GM10266 (cell line): ENCODE measurements around the gene CTRL.

Source experiments
- DNase-seq: peaks from one replicate; pipeline ENCODE4 v3.0.0; 2012; ENCODE audit errors: extremely low spot score
- TF ChIP-seq, protein P1 (sequence below): IDR thresholded peaks from 2 replicates; pipeline ENCODE4 v1.5.1; 2012; ENCODE audit warnings: mild to moderate bottlenecking, low read depth; ENCODE audit not compliant: control insufficient read depth, insufficient read depth; ENCODE audit errors: missing control alignments

The CTRL gene

DNA sequence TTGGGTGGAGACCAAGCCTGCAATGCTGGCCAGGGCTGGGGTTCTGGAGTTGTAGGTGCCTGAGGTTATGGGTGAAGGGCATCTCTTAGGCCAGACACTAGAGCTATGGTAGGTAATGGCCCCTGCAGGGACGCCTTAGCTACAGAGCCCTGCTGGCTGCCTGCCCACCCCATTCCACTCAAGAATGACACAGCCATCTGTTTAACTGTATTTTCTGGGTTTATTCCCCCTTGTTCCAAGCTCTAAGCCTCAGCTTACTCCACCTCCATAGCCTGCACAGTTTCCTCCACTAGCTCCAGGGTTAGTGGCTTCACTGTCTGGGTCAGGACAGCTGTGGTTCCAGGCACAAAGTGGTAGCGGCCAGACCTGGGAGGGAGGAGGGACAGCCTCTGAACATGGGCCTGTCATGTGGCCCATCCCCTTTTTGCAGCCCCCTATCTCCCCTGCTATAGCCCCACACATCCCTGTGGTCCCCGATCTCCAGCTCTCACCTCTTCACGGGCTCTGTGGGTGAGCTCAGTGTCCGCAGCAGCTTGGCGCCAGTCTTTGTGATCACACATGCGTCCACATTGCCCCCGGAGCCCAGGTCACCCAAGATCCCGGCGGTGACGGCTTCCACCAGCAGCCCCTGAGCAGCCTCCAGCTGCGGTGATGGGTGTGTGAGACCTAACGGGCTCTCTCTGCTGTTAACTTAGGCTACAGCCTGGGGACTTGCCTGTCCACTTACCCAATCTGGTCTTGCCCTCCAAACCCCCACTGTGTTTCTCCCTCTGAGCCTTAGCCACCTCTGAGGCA, 2.8 kb upstream of the CTRL start:
- no peak for DNase-seq
- TF ChIP-seq, protein P1, sequence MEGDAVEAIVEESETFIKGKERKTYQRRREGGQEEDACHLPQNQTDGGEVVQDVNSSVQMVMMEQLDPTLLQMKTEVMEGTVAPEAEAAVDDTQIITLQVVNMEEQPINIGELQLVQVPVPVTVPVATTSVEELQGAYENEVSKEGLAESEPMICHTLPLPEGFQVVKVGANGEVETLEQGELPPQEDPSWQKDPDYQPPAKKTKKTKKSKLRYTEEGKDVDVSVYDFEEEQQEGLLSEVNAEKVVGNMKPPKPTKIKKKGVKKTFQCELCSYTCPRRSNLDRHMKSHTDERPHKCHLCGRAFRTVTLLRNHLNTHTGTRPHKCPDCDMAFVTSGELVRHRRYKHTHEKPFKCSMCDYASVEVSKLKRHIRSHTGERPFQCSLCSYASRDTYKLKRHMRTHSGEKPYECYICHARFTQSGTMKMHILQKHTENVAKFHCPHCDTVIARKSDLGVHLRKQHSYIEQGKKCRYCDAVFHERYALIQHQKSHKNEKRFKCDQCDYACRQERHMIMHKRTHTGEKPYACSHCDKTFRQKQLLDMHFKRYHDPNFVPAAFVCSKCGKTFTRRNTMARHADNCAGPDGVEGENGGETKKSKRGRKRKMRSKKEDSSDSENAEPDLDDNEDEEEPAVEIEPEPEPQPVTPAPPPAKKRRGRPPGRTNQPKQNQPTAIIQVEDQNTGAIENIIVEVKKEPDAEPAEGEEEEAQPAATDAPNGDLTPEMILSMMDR, result no peak

DNA sequence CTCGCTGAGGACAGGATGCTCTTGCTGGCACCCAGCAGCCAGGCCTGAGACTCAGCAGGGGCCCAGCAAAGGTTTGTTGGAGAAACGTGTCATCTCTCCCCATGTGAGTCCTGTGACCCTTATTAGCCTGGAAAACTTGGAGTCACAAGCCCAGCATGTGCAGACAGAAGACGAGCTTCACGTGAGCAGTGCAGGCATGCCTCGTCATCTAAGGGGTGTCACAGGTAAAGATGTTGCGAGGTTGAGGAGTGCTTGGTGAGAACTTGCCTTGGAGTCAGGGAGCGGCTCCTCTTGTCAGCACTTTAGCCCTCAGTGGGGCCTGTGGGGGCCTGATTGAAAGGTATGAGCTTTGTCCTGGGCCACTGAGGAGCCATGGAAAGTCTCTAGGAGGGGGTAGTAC, 2.1 kb upstream of the CTRL start:
- TF ChIP-seq, protein P1, result no peak
- DNase-seq, result no peak

DNA sequence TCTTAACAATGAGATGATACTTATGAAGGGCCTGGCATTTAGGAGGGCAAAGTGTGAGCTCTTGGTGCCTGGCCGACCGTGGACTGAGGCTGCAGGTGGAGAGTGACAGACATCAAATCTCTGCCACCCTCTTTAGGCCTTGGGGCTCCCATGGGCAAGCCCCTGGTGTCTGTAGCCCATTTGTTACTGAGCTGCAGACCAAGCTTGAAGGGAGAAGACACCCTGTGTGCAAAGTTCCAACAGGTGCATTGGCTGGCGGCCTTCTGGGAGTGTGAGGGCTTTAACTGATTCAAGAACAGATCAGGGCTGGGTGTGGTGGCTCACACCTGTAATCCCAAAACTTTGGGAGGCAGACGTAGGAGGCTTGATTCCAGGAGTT, 789 bp upstream of the CTRL start:
- TF ChIP-seq, protein P1, result no peak
- no peak for DNase-seq

DNA sequence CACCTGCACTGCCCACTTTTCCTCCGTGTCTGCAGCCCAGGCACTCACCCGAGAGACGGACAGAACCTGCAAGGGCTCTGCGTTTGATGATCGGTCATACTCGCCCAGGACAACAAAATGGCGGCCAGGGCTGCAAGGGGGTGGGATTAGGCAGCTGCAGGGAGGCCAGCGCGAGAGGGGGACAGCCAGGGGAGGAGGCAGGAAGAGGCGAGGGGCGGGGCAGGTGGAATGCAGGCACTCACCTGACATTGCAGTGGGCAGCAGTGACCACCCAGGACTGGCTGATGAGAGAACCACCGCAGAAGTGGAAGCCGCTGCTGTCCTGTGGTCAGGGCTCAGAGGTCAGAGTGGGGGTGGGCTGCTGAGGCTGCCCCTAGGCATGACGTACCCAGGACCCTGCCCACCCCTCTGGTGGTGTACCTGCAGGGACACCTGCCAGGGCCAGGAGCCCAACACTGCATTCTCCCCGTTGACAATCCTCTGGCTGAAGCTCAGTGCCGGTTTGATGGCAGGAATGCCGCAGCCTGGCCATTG, 917 bp downstream of the CTRL start:
- no peak for DNase-seq
- TF ChIP-seq, protein P1, result no peak

DNA sequence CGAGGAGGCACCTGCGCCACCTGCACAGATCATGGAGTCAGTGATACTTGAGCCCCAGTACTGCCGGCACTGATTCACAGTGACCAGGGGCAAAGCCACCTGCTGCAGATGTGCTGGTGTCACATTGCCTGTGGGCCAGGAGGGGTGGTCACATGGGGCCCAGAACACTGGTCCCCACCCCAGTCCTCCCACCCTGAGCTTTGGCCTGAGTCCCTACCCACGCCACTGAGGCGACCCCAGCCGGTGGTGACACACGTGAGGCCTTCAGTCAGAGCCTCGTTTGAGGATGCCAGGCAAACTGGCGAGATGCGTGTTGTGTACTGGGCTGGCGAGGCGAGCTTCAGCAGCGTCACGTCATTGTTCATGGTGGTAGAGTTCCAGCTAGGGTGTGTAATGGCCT, 1.5 kb downstream of the CTRL start:
- DNase-seq, result no peak
- TF ChIP-seq, protein P1, result no peak

DNA sequence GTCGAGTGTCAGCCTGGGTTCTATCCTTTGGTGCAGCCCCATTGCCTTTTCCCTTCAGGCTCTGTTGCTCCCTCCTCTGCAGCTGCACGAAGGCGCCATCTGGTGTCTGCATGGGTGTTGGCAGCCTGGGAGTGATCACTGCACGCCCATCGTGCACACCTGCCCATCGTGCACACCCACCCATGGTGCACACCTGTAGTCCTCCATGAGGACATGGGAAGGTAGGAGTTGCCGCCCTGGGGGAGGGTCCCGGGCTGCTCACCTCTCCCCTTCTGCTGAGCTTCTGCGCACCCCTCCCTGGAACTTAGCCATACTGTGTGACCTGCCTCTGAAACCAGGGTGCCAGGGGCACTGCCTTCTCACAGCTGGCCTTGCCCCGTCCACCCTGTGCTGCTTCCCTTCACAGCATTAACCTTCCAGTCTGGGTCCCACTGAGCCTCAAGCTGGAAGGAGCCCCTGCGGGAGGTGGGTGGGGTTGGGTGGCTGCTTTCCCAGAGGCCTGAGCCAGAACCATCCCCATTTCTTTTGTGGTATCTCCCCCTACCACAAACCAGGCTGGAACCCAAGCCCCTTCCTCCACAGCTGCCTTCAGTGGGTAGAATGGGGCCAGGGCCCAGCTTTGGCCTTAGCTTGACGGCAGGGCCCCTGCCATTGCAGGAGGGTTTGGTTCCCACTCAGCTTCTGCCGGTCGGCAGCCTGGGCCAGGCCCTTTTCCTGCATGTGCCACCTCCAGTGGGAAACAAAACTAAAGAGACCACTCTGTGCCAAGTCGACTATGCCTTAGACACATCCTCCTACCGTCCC, 2.9 kb downstream of the CTRL start:
- DNase-seq, result peak; percentile 81
- TF ChIP-seq, protein P1, result peak; percentile 97
